Liver (tissue), 3 donors: ENCODE measurements around the gene CTTNBP2.
A peak's percentile ranks its signal among the peaks of the same experiment; 100 is the strongest.

Experiments used
- ATF3 ChIP-seq: IDR thresholded peaks from 2 replicates; pipeline ENCODE4 v1.6.1; 2016; ENCODE audit warnings: antibody characterized with exemption
- CTCF ChIP-seq: fragments of 150-350 bp; IDR thresholded peaks from 2 replicates; pipeline ENCODE4 v1.5.1; 2017; ENCODE audit warnings: improper control_type of control experiment, low read depth, low read length; ENCODE audit not compliant: missing input control
- EGR1 ChIP-seq, 2 donors: IDR thresholded peaks; 2 replicates each; pipeline ENCODE4 v1.6.1; 2016 to 2018; ENCODE audit warnings: antibody characterized with exemption in 2 of 2, low read depth in 2 of 2
- FOXA1 ChIP-seq: IDR thresholded peaks from 2 replicates; pipeline ENCODE4 v1.6.1; 2016; ENCODE audit warnings: antibody characterized with exemption
- GABPA ChIP-seq, 2 donors: IDR thresholded peaks in 1 of 2; conservative IDR thresholded peaks in 1 of 2; 2 replicates each; pipeline ENCODE4 v1.6.1; 2016; ENCODE audit warnings: antibody characterized with exemption in 2 of 2, mild to moderate bottlenecking in 1 of 2, moderate library complexity in 1 of 2
- JUND ChIP-seq, 2 donors: IDR thresholded peaks; 2 replicates each; pipeline ENCODE4 v1.6.1; 2016; ENCODE audit warnings: antibody characterized with exemption in 2 of 2
- MAX ChIP-seq: IDR thresholded peaks from 2 replicates; pipeline ENCODE4 v1.6.1; 2016; ENCODE audit warnings: antibody characterized with exemption
- RAD21 ChIP-seq, 2 donors: IDR thresholded peaks; 2 replicates each; pipeline ENCODE4 v1.6.1; 2016; ENCODE audit warnings: antibody characterized with exemption in 2 of 2, mild to moderate bottlenecking in 2 of 2
- REST ChIP-seq: IDR thresholded peaks from 2 replicates; pipeline ENCODE4 v1.6.1; 2016; ENCODE audit warnings: antibody characterized with exemption, mild to moderate bottlenecking
- RXRA ChIP-seq, 2 donors: IDR thresholded peaks; 2 replicates each; pipeline ENCODE4 v1.6.1; 2017 to 2018; ENCODE audit warnings: antibody characterized with exemption in 2 of 2, mild to moderate bottlenecking in 1 of 2
- SP1 ChIP-seq: IDR thresholded peaks from 2 replicates; pipeline ENCODE4 v1.6.1; 2018; ENCODE audit warnings: antibody characterized with exemption, mild to moderate bottlenecking
- TAF1 ChIP-seq: conservative IDR thresholded peaks from 2 replicates; pipeline ENCODE4 v1.6.1; 2016; ENCODE audit warnings: antibody characterized with exemption, mild to moderate bottlenecking
- YY1 ChIP-seq: IDR thresholded peaks from 2 replicates; pipeline ENCODE4 v1.6.1; 2016; ENCODE audit warnings: antibody characterized with exemption, mild to moderate bottlenecking
- ZBTB33 ChIP-seq: IDR thresholded peaks from 2 replicates; pipeline ENCODE4 v1.6.1; 2016; ENCODE audit warnings: antibody characterized with exemption
- donor health status: healthy.
- donor health status: healthy.

GRCh38 chr7:117862378-117862777 is 10.9 kb downstream of the CTTNBP2 start:
- TF ChIP-seq CTCF (no peak), FOXA1 (no peak), TAF1 (no peak), EGR1 (IDR thresholded peaks at IDR 0.05; ENCODE audit: low read depth in 2 of 2) (no peak), REST (no peak), RXRA (IDR thresholded peaks at IDR 0.05) (peak in 1 of 2 donors; percentile 20), ZBTB33 (no peak), JUND (IDR thresholded peaks at IDR 0.05) (no peak), YY1 (peak; percentile 27), SP1 (peak; percentile 21), GABPA (IDR thresholded peaks at IDR 0.05 in 1 of 2, conservative IDR thresholded peaks at IDR 0.05 in 1 of 2) (no peak), MAX (no peak), RAD21 (IDR thresholded peaks at IDR 0.05) (no peak), ATF3 (no peak)
